ENCODE measurements around the gene SMAD2.

SMAD2 gene

GRCh38 chr18:47815486-47816270 lies 114.8 kb downstream of the SMAD2 start:
- in situ Hi-C loops (cut with HindIII; ENCODE audit: low pct_ligation_motif_present, low pct_unique_long_range_greater_than_20kb, low sequenced_read_pairs): no loop called here
- no peak for DNase-seq

GRCh38 chr18:47809420-47809819 lies 121.0 kb downstream of the SMAD2 start:
- in situ Hi-C loops (cut with HindIII; ENCODE audit: low pct_ligation_motif_present, low pct_unique_long_range_greater_than_20kb, low sequenced_read_pairs): no loop called here
- DNase-seq: no peak

- in situ Hi-C loops (cut with HindIII; ENCODE audit: low pct_ligation_motif_present, low pct_unique_long_range_greater_than_20kb, low sequenced_read_pairs): no loop called here
- DNase-seq: no peak
Observed at GRCh38 chr18:47802802-47803201, 127.7 kb downstream of the SMAD2 start.

- in situ Hi-C loops (cut with HindIII; ENCODE audit: low pct_ligation_motif_present, low pct_unique_long_range_greater_than_20kb, low sequenced_read_pairs): no loop called here
Observed at GRCh38 chr18:47801817-47802216, 128.6 kb downstream of the SMAD2 start.

GRCh38 chr18:47800756-47801155 lies 129.7 kb downstream of the SMAD2 start:
- in situ Hi-C loops (cut with HindIII; ENCODE audit: low pct_ligation_motif_present, low pct_unique_long_range_greater_than_20kb, low sequenced_read_pairs): no loop called here
- DNase-seq: no peak

More at GRCh38 chr18:47801817-47802216, 128.6 kb downstream of the SMAD2 start:
- DNase-seq: no peak

GRCh38 chr18:47800248-47800647 lies 130.2 kb downstream of the SMAD2 start:
- DNase-seq: no peak
- in situ Hi-C loops (cut with HindIII; ENCODE audit: low pct_ligation_motif_present, low pct_unique_long_range_greater_than_20kb, low sequenced_read_pairs): no loop called here

- no peak for DNase-seq
- in situ Hi-C loops (cut with HindIII; ENCODE audit: low pct_ligation_motif_present, low pct_unique_long_range_greater_than_20kb, low sequenced_read_pairs): no loop called here
Observed at GRCh38 chr18:47799376-47799775, 131.1 kb downstream of the SMAD2 start.

GRCh38 chr18:47798366-47798765 lies 132.1 kb downstream of the SMAD2 start:
- no peak for DNase-seq
- in situ Hi-C loops (cut with HindIII; ENCODE audit: low pct_ligation_motif_present, low pct_unique_long_range_greater_than_20kb, low sequenced_read_pairs): no loop called here

GRCh38 chr18:47797126-47797525 lies 133.3 kb downstream of the SMAD2 start:
- DNase-seq: no peak
- in situ Hi-C loops (cut with HindIII; ENCODE audit: low pct_ligation_motif_present, low pct_unique_long_range_greater_than_20kb, low sequenced_read_pairs): no loop called here

- DNase-seq: no peak
- in situ Hi-C loops (cut with HindIII; ENCODE audit: low pct_ligation_motif_present, low pct_unique_long_range_greater_than_20kb, low sequenced_read_pairs): no loop called here
Observed at GRCh38 chr18:47795434-47795814, 135.0 kb downstream of the SMAD2 start.

GRCh38 chr18:47794725-47795433 lies 135.6 kb downstream of the SMAD2 start:
- no peak for DNase-seq
- in situ Hi-C loops (cut with HindIII; ENCODE audit: low pct_ligation_motif_present, low pct_unique_long_range_greater_than_20kb, low sequenced_read_pairs): no loop called here

- in situ Hi-C loops (cut with HindIII; ENCODE audit: low pct_ligation_motif_present, low pct_unique_long_range_greater_than_20kb, low sequenced_read_pairs): no loop called here
- no peak for DNase-seq
Observed at GRCh38 chr18:47793609-47794008, 136.8 kb downstream of the SMAD2 start.

- in situ Hi-C loops (cut with HindIII; ENCODE audit: low pct_ligation_motif_present, low pct_unique_long_range_greater_than_20kb, low sequenced_read_pairs): no loop called here
- no peak for DNase-seq
Observed at GRCh38 chr18:47791461-47791985, 138.9 kb downstream of the SMAD2 start.

GRCh38 chr18:47790036-47790435 lies 140.4 kb downstream of the SMAD2 start:
- in situ Hi-C loops (cut with HindIII; ENCODE audit: low pct_ligation_motif_present, low pct_unique_long_range_greater_than_20kb, low sequenced_read_pairs): no loop called here
- no peak for DNase-seq

GRCh38 chr18:47788621-47789020 lies 141.8 kb downstream of the SMAD2 start:
- in situ Hi-C loops (cut with HindIII; ENCODE audit: low pct_ligation_motif_present, low pct_unique_long_range_greater_than_20kb, low sequenced_read_pairs): no loop called here
- no peak for DNase-seq

GRCh38 chr18:47781561-47781960 lies 148.9 kb downstream of the SMAD2 start:
- in situ Hi-C loops (cut with HindIII; ENCODE audit: low pct_ligation_motif_present, low pct_unique_long_range_greater_than_20kb, low sequenced_read_pairs): no loop called here
- DNase-seq: no peak

- in situ Hi-C loops (cut with HindIII; ENCODE audit: low pct_ligation_motif_present, low pct_unique_long_range_greater_than_20kb, low sequenced_read_pairs): no loop called here
- no peak for DNase-seq
Observed at GRCh38 chr18:47780011-47780725, 150.3 kb downstream of the SMAD2 start.

- in situ Hi-C loops (cut with HindIII; ENCODE audit: low pct_ligation_motif_present, low pct_unique_long_range_greater_than_20kb, low sequenced_read_pairs): no loop called here
Observed at GRCh38 chr18:47779381-47779780, 151.1 kb downstream of the SMAD2 start.

GRCh38 chr18:47777626-47778025 lies 152.8 kb downstream of the SMAD2 start:
- in situ Hi-C loops (cut with HindIII; ENCODE audit: low pct_ligation_motif_present, low pct_unique_long_range_greater_than_20kb, low sequenced_read_pairs): no loop called here
- DNase-seq: no peak

More at GRCh38 chr18:47779381-47779780, 151.1 kb downstream of the SMAD2 start:
- DNase-seq: peak; percentile 5

All from ACHN (cell line).